GM19035 (cell line): ENCODE results near the gene MTHFD2L.

Source experiments
- ATAC-seq: cut with Tn5 transposase; IDR thresholded peaks from one replicate; pipeline ENCODE4 v1.9.1; 2021; ENCODE audit not compliant: unreplicated experiment

The MTHFD2L gene

GRCh38 chr4:74297539-74297938 lies 139.6 kb downstream of the MTHFD2L start:
- ATAC-seq: no peak

- ATAC-seq: no peak
These were observed 146.2 kb downstream of the MTHFD2L start for GRCh38 chr4:74304095-74304625.

- ATAC-seq: no peak
These were observed 147.1 kb downstream of the MTHFD2L start for GRCh38 chr4:74305000-74305399.

- no peak for ATAC-seq
These were observed 149.3 kb downstream of the MTHFD2L start for GRCh38 chr4:74307170-74307569.

GRCh38 chr4:74308215-74308614 lies 150.3 kb downstream of the MTHFD2L start, which contains the start of gene EPGN:
Gene EPGN (plus strand): TSS chr4:74308470. CDS start chr4:74308534, 64 bp downstream.
- ATAC-seq: no peak

GRCh38 chr4:74309223-74309622 lies 151.3 kb downstream of the MTHFD2L start:
- ATAC-seq: no peak

GRCh38 chr4:74311696-74312313 lies 153.9 kb downstream of the MTHFD2L start:
- ATAC-seq: peak; percentile 78

GRCh38 chr4:74314329-74314728 lies 156.4 kb downstream of the MTHFD2L start:
- ATAC-seq: no peak

- ATAC-seq: no peak
These were observed 157.0 kb downstream of the MTHFD2L start for GRCh38 chr4:74314944-74315343.

GRCh38 chr4:74315376-74315775 lies 157.5 kb downstream of the MTHFD2L start:
- no peak for ATAC-seq

GRCh38 chr4:74316397-74316796 lies 158.5 kb downstream of the MTHFD2L start:
- ATAC-seq: no peak

- no peak for ATAC-seq
These were observed 159.8 kb downstream of the MTHFD2L start for GRCh38 chr4:74317616-74318246.

- ATAC-seq: no peak
These were observed 160.4 kb downstream of the MTHFD2L start for GRCh38 chr4:74318276-74318675.

GRCh38 chr4:74319470-74319869 lies 161.6 kb downstream of the MTHFD2L start:
- no peak for ATAC-seq

GRCh38 chr4:74320559-74321118 lies 162.7 kb downstream of the MTHFD2L start:
- peak; percentile 78 for ATAC-seq

GRCh38 chr4:74322301-74322700 lies 164.4 kb downstream of the MTHFD2L start:
- ATAC-seq: no peak

- no peak for ATAC-seq
These were observed 165.7 kb downstream of the MTHFD2L start for GRCh38 chr4:74323663-74324062.

- no peak for ATAC-seq
These were observed 166.3 kb downstream of the MTHFD2L start for GRCh38 chr4:74324262-74324661.

- ATAC-seq: no peak
These were observed 168.0 kb downstream of the MTHFD2L start for GRCh38 chr4:74325886-74326285.

- no peak for ATAC-seq
These were observed 169.8 kb downstream of the MTHFD2L start for GRCh38 chr4:74327762-74328161.

- no peak for ATAC-seq
These were observed 170.6 kb downstream of the MTHFD2L start for GRCh38 chr4:74328501-74328900.

GRCh38 chr4:74329307-74329706 lies 171.4 kb downstream of the MTHFD2L start:
- no peak for ATAC-seq
